ENCODE measurements around the gene SPEF2.
"Not testable (repeated sequence)": the region's sequence is repeated elsewhere in the genome, so short reads cannot be mapped to it uniquely, and the experiment has no call there.

Gene SPEF2

DNA sequence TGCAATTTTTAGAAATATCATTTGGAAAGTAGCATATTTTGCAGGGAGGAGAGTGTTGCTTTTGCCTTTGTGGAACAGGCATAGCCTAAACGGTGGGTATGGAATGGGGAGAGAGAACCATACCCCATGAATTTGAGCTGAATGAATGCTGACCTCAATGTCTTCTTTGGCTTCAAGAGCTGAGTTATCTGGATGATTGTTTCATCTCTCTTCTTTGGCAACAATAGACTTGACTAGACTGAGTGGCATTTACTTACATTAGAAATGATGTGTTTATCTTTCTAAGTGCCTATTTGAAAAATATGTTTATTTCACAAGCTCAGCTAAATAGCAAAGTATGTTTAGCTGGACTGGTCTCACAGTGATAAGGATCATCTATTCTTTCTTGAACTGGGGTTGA is 42.8 kb downstream of the SPEF2 start:
- peaks cover 11% of the 10 kb centered on the region for H3K4me1 Mint-ChIP-seq
- H3K9me3 Mint-ChIP-seq, result peaks cover 3% of the 10 kb centered on the region
- H3K27me3 Mint-ChIP-seq (ENCODE audit: low read depth), result no peaks in the 10 kb centered on the region
- TF ChIP-seq, protein P1, sequence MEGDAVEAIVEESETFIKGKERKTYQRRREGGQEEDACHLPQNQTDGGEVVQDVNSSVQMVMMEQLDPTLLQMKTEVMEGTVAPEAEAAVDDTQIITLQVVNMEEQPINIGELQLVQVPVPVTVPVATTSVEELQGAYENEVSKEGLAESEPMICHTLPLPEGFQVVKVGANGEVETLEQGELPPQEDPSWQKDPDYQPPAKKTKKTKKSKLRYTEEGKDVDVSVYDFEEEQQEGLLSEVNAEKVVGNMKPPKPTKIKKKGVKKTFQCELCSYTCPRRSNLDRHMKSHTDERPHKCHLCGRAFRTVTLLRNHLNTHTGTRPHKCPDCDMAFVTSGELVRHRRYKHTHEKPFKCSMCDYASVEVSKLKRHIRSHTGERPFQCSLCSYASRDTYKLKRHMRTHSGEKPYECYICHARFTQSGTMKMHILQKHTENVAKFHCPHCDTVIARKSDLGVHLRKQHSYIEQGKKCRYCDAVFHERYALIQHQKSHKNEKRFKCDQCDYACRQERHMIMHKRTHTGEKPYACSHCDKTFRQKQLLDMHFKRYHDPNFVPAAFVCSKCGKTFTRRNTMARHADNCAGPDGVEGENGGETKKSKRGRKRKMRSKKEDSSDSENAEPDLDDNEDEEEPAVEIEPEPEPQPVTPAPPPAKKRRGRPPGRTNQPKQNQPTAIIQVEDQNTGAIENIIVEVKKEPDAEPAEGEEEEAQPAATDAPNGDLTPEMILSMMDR (IDR thresholded peaks at IDR 0.05; ENCODE audit: unreplicated experiment in 3 of 3), result no peak
- H3K27ac Mint-ChIP-seq, result no peak overlapping the region
- H3K36me3 Mint-ChIP-seq (ENCODE audit: low read depth), result peaks cover 26% of the 10 kb centered on the region
- H3K4me3 Mint-ChIP-seq, result no peak overlapping the region

DNA sequence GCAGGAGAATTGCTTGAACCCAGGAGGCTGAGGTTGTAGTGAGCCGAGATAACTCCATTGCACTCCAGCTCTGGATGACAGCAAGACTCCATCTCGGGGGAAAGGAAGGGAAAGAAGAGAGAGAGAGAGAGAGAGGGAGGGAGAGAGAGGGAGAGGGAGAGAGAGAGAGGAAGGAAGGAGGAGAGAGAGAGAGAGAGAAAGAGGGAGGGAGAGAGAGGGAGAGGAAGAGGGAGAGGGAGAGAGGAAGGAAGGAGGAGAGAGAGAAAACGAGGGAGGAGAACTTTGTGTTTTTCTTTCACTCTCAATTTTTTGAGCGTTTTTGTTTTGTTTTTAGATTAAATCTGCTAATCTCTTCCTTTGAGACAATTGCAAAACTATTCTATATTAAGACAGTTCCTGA is 46.9 kb downstream of the SPEF2 start:
- H3K4me3 Mint-ChIP-seq, result no peak overlapping the region
- H3K27ac Mint-ChIP-seq, result peak overlapping the region in 1 of 3 experiments; percentile 44

DNA sequence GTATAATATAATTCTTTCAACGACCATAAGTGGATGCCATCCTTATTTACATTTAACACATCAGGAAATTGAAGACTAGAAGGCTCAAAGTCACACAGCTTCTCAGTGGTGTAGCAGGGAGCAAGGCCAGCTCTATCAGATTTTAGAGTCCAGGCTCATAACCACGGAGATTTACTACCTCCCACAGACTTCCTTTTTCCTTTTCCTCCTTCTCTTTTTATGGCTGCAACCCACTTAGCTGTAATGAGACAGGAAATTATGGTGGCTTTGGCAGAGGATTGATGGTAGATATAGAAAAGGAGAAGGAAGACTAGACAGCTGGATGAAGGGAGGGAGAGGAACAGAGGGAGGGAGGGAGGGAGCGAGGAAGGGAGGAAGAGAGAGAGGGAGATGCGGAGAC is 47.4 kb downstream of the SPEF2 start:
- TF ChIP-seq, protein P1 (IDR thresholded peaks at IDR 0.05; ENCODE audit: unreplicated experiment in 3 of 3), result no peak
- no peak overlapping the region for H3K4me3 Mint-ChIP-seq

More for the DNA sequence above, 46.9 kb downstream of the SPEF2 start:
- Mint-ChIP-seq H3K9me3 (peaks cover 3% of the 10 kb centered on the region), H3K36me3 (ENCODE audit: low read depth) (peaks cover 39% of the 10 kb centered on the region), H3K4me1 (no peaks in the 10 kb centered on the region), H3K27me3 (ENCODE audit: low read depth) (no peaks in the 10 kb centered on the region)
- TF ChIP-seq, protein P1 (IDR thresholded peaks at IDR 0.05; ENCODE audit: unreplicated experiment in 3 of 3), result no peak

DNA sequence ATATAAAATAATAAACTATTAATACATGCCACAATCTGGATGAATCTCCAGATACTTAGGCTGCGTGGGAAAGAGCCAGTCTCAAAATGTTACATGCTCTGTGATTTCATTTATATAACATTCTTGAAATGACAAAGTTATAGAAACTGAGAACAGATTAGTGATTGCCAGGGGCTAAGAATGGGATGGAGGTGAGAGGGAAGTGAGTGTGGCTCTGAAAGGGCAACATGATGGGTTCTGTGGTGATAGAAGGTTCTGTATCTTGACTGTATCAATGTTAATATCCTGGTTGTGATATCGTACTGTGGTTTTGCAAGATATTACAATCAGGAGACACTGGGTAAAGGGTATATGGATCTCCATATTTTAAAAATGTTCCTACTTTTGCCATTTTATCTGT is 50.7 kb downstream of the SPEF2 start:
- peaks cover 21% of the 10 kb centered on the region for H3K36me3 Mint-ChIP-seq (ENCODE audit: low read depth)
- no peak overlapping the region for H3K4me3 Mint-ChIP-seq
- no peaks in the 10 kb centered on the region for H3K27me3 Mint-ChIP-seq (ENCODE audit: low read depth)
- H3K27ac Mint-ChIP-seq, result no peak overlapping the region
- H3K9me3 Mint-ChIP-seq, result no peaks in the 10 kb centered on the region
- TF ChIP-seq, protein P1 (IDR thresholded peaks at IDR 0.05; ENCODE audit: unreplicated experiment in 3 of 3), result no peak
- H3K4me1 Mint-ChIP-seq, result peaks cover 11% of the 10 kb centered on the region

More for the DNA sequence above, 47.4 kb downstream of the SPEF2 start:
- peaks cover 3% of the 10 kb centered on the region for H3K9me3 Mint-ChIP-seq
- H3K4me1 Mint-ChIP-seq, result no peaks in the 10 kb centered on the region
- H3K27ac Mint-ChIP-seq, result peak overlapping the region in 1 of 3 experiments; percentile 44
- H3K36me3 Mint-ChIP-seq (ENCODE audit: low read depth), result peaks cover 38% of the 10 kb centered on the region
- no peaks in the 10 kb centered on the region for H3K27me3 Mint-ChIP-seq (ENCODE audit: low read depth)

DNA sequence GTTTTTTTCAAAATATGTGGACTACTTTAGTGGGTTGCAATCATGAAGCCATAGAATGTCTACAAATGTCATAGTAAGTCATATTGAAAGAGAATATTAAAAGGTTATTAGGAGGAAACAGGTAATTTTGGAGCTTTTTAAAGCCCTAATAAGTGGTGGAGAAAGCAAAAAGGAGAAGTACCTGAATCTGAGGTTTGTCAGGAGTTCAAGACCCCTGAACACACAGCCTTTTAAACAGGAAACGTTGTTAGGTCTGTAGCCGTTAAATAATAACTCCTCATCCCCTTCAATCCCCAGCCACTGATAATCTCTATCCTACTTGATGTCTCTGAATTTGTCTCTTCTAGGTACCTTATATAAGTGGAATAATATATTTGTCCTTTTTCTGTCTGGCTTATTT is 51.1 kb downstream of the SPEF2 start:
- H3K27me3 Mint-ChIP-seq (ENCODE audit: low read depth), result no peaks in the 10 kb centered on the region
- H3K27ac Mint-ChIP-seq, result no peak overlapping the region
- H3K36me3 Mint-ChIP-seq (ENCODE audit: low read depth), result peaks cover 16% of the 10 kb centered on the region
- H3K4me1 Mint-ChIP-seq, result peaks cover 13% of the 10 kb centered on the region
- TF ChIP-seq, protein P1 (IDR thresholded peaks at IDR 0.05; ENCODE audit: unreplicated experiment in 3 of 3), result no peak
- H3K9me3 Mint-ChIP-seq, result no peaks in the 10 kb centered on the region
- no peak overlapping the region for H3K4me3 Mint-ChIP-seq

DNA sequence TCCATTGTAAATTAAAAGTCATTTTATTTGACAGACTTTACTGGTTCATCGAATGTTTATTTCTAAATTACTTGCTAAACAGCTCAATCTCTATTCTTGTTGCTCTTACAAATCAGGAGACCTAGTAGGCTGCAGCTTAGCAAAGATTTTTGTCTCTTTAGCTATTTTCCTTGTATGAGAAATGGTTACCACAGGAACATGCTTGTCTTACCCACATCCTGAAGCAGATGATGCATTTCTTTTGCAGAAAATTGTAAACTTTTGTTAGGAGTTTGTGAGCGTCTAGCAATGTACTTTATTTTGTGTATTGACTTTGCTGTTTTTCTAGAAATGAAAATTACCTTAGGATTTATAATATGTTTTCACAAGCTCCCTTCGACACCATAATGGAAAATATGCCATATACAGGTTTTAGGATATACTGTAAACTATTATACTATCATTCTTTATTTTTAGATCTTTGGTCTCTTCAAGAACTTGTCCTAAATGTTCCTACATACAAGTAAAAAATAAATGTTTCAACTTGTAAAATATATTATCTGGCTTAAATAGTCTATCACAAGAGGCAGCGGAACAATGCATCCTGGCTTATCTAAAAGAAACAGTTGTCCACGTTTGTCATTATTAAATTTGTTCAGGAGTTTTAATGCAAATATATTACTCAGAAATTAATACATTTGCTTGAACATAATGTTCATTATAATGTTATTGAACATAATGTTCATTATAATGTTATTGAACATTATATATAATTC is 54.1 kb downstream of the SPEF2 start:
- peak overlapping the region in 1 of 3 experiments; percentile 42 for H3K27ac Mint-ChIP-seq
- no peak overlapping the region for H3K4me3 Mint-ChIP-seq
- H3K27me3 Mint-ChIP-seq (ENCODE audit: low read depth), result no peaks in the 10 kb centered on the region
- TF ChIP-seq, protein P1 (IDR thresholded peaks at IDR 0.05; ENCODE audit: unreplicated experiment in 3 of 3), result no peak
- peaks cover 13% of the 10 kb centered on the region for H3K4me1 Mint-ChIP-seq
- no peaks in the 10 kb centered on the region for H3K9me3 Mint-ChIP-seq
- peaks cover 11% of the 10 kb centered on the region for H3K36me3 Mint-ChIP-seq (ENCODE audit: low read depth)

DNA sequence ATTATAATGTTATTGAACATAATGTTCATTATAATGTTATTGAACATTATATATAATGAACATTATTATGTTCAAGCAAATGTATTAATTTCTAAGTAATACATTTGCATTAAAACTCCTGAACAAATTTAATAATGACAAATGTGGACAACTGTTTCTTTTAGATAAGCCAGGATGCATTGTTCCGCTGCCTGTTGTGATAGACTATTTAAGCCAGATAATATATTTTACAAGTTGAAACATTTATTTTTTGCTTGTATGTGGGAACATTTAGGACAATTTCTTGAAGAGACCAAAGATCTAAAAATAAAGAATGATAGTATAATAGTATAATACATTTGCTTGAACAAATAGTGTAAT is 54.6 kb downstream of the SPEF2 start:
- not testable (repeated sequence) for H3K9me3 Mint-ChIP-seq; H3K4me3 Mint-ChIP-seq; H3K27me3 Mint-ChIP-seq (ENCODE audit: low read depth); H3K36me3 Mint-ChIP-seq (ENCODE audit: low read depth)
- Mint-ChIP-seq H3K4me1 (peaks cover 13% of the 10 kb centered on the region), H3K27ac (peak overlapping the region in 1 of 3 experiments; percentile 42)
